Pons (tissue), 1 donor: ENCODE data around the gene SEC24C.

Experiments used
- DNase-seq: peaks from one replicate; pipeline ENCODE4 v3.0.0-alpha.2; 2016; ENCODE audit warnings: low spot score

Gene SEC24C

GRCh38 chr10:73814276-73814895, 70.2 kb downstream of the SEC24C start:
- DNase-seq = no peak

DNA sequence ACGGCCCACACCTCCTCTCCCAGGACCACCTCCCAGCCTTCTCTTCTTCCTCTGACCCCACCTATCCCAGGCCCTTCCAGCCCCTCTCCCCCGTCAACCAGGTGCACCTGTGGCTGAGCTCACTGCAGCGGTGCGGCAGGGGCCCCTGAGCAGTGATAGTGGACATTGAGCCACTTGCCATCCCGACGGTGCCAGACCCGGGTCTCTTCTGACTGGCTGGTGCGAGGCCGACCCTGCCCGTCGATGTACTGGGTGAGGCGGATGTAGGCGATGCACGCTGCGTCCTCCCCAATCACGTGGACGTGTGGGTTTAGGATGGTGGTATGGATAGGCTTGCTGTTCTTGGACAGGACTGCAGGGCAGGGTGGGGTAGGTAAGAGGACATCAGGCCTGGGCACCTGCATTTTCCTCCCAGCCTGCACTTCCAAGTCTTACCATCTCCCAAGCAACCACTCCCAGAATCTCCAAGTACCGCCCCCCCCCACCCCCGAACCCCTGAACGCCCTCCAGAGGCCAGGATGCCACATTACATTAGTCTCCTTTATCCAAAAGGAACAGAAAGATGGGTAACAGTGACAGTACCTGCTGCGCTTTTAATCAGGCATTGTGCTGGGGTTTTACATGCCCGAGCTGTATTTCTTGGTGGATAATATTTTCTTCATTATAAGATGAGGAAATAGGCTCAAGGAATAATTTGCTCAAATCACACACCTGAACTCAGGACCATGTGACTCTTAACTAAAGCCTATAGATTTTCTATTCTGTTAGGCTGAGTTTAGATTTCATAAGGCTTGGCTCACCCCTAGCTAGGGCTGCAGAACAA, 70.9 kb downstream of the SEC24C start:
- no peak for DNase-seq

GRCh38 chr10:73815719-73816030, 71.5 kb downstream of the SEC24C start:
- no peak for DNase-seq

GRCh38 chr10:73816917-73817729, 73.0 kb downstream of the SEC24C start:
- no peak for DNase-seq

DNA sequence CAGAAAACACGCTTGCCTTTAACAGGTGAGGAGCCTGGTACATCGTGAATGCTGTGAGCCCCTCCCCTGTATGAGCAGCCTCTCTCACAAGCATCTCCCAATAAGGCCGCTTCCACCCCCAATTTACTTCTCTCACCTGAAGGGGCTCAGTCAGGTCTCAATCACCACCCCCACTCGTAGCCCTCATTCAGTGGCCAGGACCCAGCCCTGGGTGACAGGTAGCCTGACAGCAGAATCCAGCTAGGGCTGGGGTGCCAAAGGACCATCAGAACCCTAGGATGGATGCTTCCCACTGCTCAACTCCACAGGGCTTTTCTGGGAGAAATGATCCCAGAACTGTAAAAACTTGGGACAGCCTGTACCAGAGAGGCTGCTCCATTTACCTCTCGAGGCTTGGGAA, 73.7 kb downstream of the SEC24C start:
- no peak for DNase-seq

- DNase-seq = no peak
Observed at GRCh38 chr10:73818402-73818801, 74.2 kb downstream of the SEC24C start.

DNA sequence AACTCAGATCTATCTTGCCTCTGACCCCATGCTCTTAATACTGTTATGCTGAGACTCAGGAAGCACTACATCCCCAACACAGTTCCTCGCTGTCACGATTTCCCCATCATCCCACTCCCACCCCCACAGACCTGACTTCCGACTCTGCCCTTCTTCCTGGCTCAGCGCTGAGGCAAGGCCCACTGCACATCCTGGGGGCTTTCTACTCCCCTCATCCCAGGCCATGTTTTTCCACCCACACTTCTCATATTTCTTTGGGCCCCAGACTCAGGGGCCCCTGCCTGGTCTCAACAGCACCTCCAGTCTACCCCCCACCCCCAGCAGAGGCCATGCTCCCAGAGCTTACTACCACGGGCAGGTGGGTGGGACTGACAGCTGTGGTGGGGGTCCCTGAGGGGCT, 74.9 kb downstream of the SEC24C start:
- DNase-seq = no peak

DNA sequence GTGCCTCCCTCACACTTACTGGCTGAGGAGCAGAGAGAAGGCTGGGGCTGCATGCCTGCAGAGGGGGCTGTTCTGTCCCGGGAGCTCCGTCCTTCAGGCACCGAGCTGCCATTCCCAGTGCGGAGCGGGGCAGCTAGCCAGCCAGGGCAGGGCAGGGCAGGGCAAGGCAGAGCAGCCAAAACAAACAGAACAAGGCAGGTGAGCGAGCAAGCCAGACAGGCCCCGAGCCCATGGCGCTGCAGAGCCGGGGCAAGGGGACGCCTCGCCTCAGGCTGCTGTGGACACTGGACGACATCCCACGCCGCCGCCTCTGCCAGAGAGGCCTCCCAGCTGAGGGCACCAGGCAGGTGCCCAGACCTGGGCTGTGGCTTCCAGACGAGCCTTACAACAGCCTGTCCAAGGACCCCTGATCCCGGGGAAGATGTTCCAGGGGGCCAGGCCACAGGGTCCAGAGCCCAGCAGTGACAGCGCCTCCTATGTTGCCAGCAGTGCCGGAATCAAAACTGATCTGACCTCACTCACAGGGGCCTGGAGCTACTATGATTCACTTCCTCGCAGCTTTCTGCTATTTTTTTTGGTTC, 75.4 kb downstream of the SEC24C start:
- no peak for DNase-seq
